ENCODE measurements around the gene ITGA11.

Gene ITGA11

DNA sequence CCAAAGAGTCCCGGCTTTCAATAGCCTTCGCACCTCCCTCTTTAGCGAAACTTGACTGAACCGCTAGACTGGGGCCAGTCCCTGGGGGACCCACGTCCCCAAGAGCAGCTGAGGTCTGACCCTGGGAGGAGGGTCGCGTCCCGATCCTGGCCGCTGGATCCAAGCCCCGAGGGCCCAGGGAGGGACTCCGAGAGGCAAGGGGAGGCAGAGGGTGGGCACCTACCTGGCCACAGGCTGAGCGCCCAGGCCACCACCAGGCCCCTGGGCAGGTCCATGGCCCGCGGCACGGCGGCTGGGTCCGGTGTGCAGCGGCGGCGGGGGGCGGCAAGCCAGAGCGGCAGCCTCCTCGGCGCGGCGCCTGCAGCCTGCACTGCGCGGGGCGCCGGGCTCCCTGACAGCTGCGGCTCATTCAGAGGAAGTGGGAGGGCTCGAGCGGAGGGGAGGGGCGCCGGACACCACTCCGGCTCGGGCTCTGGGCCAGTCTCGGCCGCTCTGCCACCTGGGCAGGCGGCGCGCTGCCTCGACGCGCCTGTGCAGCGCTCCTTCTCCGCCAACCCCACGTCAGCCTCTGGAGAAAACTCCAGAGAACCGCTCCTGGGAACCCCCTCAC is at the start of gene ITGA11:
ITGA11 (minus strand) TSS at position 372 of the 610 bp plus-strand sequence; CDS start at position 275, 97 bp downstream.
- no peak for DNase-seq (ENCODE audit: low spot score)

- no peak for DNase-seq (ENCODE audit: low spot score)
Observed at GRCh38 chr15:68481321-68481720, 49.4 kb upstream of the ITGA11 start.

- DNase-seq (ENCODE audit: low spot score) = no peak
Observed at GRCh38 chr15:68480296-68480695, 48.3 kb upstream of the ITGA11 start.

DNA sequence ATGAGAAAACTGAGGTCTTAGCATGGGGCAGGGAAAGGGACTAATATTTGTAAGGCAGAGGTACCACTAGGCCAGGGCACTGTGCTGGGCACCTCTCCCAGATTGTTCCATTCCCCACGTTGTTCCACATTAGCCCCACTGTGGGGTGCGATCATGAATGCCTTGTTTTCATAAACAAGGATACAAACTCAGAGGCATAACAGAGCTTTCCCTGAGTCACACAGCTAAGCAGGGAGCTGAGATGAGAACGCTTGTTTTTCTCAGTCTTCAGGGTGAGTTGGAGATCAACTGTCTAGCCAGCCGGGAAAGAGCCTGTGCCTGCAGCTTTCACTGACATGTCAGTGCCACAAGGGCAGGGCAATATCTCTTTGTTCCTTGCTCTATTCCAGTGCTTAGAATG is 47.9 kb upstream of the ITGA11 start:
- no peak for DNase-seq (ENCODE audit: low spot score)

GRCh38 chr15:68479406-68479805 is 47.4 kb upstream of the ITGA11 start:
- DNase-seq (ENCODE audit: low spot score) = no peak

- DNase-seq (ENCODE audit: low spot score) = no peak
Observed at GRCh38 chr15:68478853-68479252, 46.9 kb upstream of the ITGA11 start.

GRCh38 chr15:68475449-68475848 is 43.5 kb upstream of the ITGA11 start:
- DNase-seq (ENCODE audit: low spot score) = no peak

DNA sequence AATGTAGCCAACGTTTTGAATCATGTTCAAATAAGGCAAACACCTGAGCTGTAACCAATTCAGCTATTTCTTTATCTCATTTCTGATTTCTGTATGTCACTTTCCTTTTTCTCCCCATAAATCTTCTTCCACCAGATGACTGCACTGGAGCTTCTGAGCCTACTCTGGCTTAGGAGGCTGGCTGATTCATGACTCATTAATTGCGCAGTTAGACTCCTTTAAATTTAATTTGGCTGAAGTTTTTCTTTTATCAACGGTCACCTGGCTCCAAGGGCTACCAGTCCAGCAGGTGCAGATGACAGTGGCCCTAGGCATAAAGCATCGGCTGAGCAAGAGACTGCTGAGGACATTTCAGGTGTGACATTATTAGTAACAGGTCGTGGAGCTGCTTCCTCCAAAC is 39.6 kb upstream of the ITGA11 start:
- DNase-seq (ENCODE audit: low spot score) = no peak

DNA sequence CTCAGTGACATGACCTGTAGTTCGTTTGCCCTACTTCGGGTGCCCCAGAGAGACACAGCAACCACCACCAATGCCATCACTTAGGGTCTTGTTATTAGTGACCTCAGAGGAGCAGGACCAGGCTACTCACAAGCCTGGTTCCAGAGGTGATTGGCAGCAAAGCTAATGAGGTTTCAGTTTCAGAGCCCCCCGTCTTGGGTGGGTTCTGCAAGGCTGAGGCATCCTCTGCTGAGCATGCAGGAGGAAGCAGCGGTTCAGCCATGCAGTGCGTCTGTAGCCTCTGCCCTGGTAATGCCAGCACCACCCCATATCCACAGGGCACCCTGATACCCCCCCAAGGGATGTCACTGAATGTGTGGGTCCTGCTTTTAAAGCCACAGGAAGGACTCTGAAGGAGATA is 39.0 kb upstream of the ITGA11 start:
- DNase-seq (ENCODE audit: low spot score) = no peak

GRCh38 chr15:68470049-68470742 is 38.2 kb upstream of the ITGA11 start:
- no peak for DNase-seq (ENCODE audit: low spot score)

DNA sequence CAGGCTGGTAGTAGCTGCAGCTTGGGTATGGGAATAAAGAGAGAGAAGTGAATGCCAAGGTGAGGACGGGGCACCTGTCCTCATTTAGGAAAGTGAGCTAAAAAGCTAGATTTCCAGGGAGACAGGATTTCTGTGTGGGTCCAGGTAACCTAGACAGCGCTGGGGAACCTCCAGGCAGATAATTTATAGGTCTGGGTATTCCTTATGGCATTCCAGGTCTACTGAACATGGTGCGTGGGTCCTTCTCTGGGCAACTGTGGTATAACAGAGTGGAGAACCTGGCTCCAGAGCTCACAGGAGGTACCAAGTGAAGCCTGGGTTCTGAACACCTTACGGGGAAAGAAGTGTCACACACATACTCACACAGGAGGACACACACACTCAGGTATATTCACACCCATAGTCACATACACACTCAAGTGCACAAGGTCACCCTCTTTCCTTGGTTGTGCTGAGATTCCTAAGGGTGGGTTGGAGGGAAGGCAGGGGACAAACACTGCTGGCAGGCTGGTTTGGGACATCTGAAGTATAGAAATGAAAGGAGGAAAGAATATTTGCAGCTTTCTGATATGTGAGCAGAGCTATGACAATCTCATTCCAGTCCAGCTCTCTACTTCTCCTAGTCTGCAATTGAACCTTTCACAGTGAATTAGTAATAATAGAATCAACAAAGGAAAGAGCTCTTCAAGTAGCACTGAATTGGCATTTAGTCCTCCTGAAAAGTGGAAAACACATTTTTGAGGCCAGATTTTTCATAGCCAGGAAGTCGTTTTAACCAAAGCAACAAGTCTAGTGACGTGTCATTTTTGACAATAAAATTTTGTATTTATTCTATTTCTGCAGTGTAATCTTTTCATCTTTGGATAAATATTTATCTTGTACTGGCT is 37.4 kb upstream of the ITGA11 start:
- DNase-seq (ENCODE audit: low spot score) = no peak

DNA sequence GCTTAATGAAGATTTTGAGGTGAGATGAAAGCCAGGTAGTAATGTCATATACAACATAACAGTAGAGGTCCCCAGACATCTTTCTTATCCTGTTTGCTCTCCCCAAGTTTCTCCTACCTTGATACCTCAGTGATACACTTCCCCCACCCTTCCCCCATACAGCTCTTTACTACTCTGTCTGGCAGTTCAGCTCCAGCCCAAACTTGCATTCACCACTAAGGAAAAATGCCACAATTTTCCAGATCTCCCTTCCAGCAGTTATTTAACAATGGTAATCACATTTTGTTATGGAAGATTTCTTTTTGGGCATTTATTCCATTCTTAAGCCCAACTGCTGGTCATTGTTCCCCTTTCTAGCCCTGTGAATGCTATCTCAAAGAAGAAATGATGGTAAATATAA is 34.9 kb upstream of the ITGA11 start:
- no peak for DNase-seq (ENCODE audit: low spot score)

DNA sequence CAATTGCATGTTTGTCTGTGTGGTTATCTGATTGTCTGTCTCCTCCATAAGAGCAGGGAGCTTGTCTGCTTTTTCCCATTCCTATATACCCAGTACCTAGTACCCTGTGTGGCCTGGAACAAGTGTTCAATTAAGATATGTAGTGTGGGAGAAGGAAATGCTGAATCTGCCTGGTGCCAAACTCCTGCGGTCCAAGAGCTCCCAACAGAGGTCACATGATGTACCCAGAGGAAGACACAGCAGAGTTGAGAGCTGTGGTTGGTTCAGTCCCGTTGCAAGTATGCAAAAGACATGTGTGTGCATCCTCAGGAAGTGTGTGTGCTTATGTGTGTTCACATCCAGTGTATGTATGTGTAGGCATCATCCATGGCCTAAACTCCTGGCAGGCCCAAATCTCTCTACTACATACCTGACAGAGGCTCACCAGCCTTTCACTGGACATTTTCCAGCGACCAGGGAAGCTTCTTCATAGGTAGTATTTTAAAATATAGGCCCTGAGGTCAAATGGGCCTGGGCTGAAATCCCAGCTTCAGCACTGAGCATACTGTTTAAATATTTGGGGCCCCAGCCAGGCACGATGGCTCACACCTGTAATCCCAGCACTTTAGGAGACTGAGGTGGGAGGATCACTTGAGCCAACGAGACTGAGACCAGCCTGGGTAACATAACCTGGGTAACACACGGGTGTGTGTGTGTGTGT is 34.0 kb upstream of the ITGA11 start:
- DNase-seq (ENCODE audit: low spot score) = no peak

- no peak for DNase-seq (ENCODE audit: low spot score)
Observed at GRCh38 chr15:68464448-68465090, 32.6 kb upstream of the ITGA11 start.

- DNase-seq (ENCODE audit: low spot score) = no peak
Observed at GRCh38 chr15:68463996-68464395, 32.0 kb upstream of the ITGA11 start.

GRCh38 chr15:68463444-68463843 is 31.5 kb upstream of the ITGA11 start:
- DNase-seq (ENCODE audit: low spot score) = no peak

DNA sequence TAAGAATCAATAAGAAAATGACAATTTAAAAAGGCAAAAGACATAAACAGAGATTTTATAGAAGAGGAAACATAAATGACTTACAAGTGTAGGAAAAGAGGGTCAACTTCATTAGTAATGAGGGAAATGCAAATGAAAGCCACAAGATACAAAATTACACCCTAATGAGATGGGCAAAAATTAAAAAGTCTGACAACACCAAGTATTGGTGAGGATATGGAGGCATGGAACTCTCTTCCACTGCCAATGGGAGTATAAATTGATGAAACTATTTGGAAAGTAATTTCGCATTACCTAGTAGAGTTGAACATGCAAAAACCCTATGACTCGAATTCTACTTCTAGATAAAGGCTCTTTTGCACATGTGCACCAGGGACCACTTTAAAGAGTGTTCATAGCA is 28.2 kb upstream of the ITGA11 start:
- no peak for DNase-seq (ENCODE audit: low spot score)

GRCh38 chr15:68450192-68450591 is 18.2 kb upstream of the ITGA11 start:
- no peak for DNase-seq (ENCODE audit: low spot score)

DNA sequence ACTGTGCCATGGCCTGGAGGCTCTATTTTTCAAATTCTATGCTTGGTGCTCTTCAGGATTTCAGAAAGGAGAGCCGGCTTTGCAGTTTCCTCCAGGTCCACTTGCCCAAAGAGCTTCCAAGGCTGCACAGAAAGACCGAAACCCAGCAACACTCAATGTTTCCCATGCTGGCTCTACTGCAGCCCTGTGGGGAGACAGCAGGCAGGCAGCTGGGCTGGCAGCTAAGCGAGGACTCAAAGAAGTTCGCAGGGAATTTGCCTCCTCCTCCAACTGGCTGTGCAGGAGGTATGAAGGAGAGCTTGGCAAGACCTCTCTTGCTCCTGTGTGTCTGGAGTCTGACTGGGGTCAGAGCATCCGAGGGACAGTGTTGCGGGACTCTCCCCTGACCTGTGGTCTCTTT is 17.4 kb upstream of the ITGA11 start:
- DNase-seq (ENCODE audit: low spot score) = no peak

GRCh38 chr15:68447976-68448755 is 16.2 kb upstream of the ITGA11 start:
- no peak for DNase-seq (ENCODE audit: low spot score)

- no peak for DNase-seq (ENCODE audit: low spot score)
Observed at GRCh38 chr15:68447209-68447608, 15.2 kb upstream of the ITGA11 start.
